Endothelial cell of umbilical vein (primary cell): ENCODE results near the gene CREB3L2.

Experiments
- EZH2 ChIP-seq: IDR thresholded peaks from 2 replicates; pipeline ENCODE4 v1.6.1; 2012; ENCODE audit warnings: borderline replicate concordance, low read depth, mild to moderate bottlenecking, moderate library complexity, low read length, inconsistent platforms; ENCODE audit not compliant: severe bottlenecking
- MYC ChIP-seq: IDR thresholded peaks from one replicate; pipeline ENCODE4 v1.6.1; 2011; ENCODE audit warnings: mild to moderate bottlenecking, low read depth, low read length
- POLR2A ChIP-seq: IDR thresholded peaks from 2 replicates; pipeline ENCODE4 v1.6.1; 2012; ENCODE audit warnings: low read depth, mild to moderate bottlenecking, control low read depth, low read length
- TF ChIP-seq, protein P1 (sequence below), 2 donors: IDR thresholded peaks; 1 replicate in 1 of 2; 2 replicates in 1 of 2; pipeline ENCODE4 v1.5.1; 2011; ENCODE audit warnings: low read length in 2 of 2, mild to moderate bottlenecking in 2 of 2, moderate library complexity in 2 of 2, control low read depth in 1 of 2, inconsistent platforms in 1 of 2, low read depth in 1 of 2; ENCODE audit not compliant: insufficient read depth in 1 of 2; ENCODE audit errors: extremely low read depth in 1 of 2

- TF ChIP-seq, protein P1, sequence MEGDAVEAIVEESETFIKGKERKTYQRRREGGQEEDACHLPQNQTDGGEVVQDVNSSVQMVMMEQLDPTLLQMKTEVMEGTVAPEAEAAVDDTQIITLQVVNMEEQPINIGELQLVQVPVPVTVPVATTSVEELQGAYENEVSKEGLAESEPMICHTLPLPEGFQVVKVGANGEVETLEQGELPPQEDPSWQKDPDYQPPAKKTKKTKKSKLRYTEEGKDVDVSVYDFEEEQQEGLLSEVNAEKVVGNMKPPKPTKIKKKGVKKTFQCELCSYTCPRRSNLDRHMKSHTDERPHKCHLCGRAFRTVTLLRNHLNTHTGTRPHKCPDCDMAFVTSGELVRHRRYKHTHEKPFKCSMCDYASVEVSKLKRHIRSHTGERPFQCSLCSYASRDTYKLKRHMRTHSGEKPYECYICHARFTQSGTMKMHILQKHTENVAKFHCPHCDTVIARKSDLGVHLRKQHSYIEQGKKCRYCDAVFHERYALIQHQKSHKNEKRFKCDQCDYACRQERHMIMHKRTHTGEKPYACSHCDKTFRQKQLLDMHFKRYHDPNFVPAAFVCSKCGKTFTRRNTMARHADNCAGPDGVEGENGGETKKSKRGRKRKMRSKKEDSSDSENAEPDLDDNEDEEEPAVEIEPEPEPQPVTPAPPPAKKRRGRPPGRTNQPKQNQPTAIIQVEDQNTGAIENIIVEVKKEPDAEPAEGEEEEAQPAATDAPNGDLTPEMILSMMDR (IDR thresholded peaks at IDR 0.05; ENCODE audit: extremely low read depth in 1 of 2, insufficient read depth in 1 of 2, low read depth in 1 of 2, low read length in 2 of 2), result no peak
- TF ChIP-seq EZH2, result no peak
- TF ChIP-seq POLR2A, result no peak
- TF ChIP-seq MYC, result no peak
Observed at GRCh38 chr7:137880432-137880831, 121.5 kb downstream of the CREB3L2 start.
